Mammary epithelial cell (primary cell): ENCODE data around the gene SCLT1.

Experiments
- EZH2 ChIP-seq: IDR thresholded peaks from 2 replicates; pipeline ENCODE4 v1.6.1; 2012; ENCODE audit warnings: low read length, inconsistent platforms, borderline replicate concordance
- TF ChIP-seq, protein P1 (sequence below), 2 donors: IDR thresholded peaks in 1 of 2; conservative IDR thresholded peaks in 1 of 2; 2 replicates each; pipeline ENCODE4 v1.5.1; 2011 to 2012; ENCODE audit warnings: inconsistent platforms in 2 of 2, low read length in 2 of 2, mild to moderate bottlenecking in 2 of 2, control low read depth in 1 of 2, low read depth in 1 of 2; ENCODE audit not compliant: insufficient read depth in 1 of 2; ENCODE audit errors: extremely low read depth in 1 of 2

DNA sequence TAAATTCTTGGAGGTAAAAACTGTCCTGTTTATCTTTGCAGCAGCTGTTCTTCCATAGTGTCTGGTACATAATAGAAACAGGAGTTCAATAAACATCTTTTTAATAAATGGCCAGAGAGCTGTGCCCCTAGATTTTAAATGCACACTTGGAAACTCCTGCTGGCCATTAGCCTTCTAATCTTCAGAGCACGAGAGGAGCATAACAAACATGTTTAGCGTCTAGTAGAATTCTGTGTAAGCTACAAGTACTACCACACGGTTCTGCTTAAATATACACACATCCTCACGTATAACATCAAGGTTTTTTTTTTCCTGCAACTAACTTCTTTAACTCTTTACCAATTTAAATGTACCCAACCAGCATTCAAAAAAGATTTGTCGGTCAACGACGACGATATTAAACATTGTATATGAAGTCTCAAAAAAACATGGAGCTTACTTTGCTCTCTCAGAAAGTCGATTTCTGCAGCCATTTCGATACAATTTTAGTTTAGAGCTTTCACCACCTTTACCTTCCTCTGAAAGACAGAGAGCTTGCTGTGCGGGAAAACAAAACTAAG, 628 bp downstream of the SCLT1 start:
- TF ChIP-seq, protein P1, sequence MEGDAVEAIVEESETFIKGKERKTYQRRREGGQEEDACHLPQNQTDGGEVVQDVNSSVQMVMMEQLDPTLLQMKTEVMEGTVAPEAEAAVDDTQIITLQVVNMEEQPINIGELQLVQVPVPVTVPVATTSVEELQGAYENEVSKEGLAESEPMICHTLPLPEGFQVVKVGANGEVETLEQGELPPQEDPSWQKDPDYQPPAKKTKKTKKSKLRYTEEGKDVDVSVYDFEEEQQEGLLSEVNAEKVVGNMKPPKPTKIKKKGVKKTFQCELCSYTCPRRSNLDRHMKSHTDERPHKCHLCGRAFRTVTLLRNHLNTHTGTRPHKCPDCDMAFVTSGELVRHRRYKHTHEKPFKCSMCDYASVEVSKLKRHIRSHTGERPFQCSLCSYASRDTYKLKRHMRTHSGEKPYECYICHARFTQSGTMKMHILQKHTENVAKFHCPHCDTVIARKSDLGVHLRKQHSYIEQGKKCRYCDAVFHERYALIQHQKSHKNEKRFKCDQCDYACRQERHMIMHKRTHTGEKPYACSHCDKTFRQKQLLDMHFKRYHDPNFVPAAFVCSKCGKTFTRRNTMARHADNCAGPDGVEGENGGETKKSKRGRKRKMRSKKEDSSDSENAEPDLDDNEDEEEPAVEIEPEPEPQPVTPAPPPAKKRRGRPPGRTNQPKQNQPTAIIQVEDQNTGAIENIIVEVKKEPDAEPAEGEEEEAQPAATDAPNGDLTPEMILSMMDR (conservative IDR thresholded peaks at IDR 0.05 in 1 of 2, IDR thresholded peaks at IDR 0.05 in 1 of 2; ENCODE audit: extremely low read depth in 1 of 2, insufficient read depth in 1 of 2, low read depth in 1 of 2, low read length in 2 of 2) = no peak
- no peak for TF ChIP-seq EZH2
